GM18867 (cell line): ENCODE results near the gene ENOX2.
"Not testable (repeated sequence)": the region's sequence is repeated elsewhere in the genome, so short reads cannot be mapped to it uniquely, and the experiment has no call there.

ENCODE experiments used
- ATAC-seq: cut with Tn5 transposase; IDR thresholded peaks from one replicate; pipeline ENCODE4 v1.9.1; 2021; ENCODE audit warnings: mild to moderate bottlenecking, moderate library complexity; ENCODE audit not compliant: unreplicated experiment

ENOX2 gene

DNA sequence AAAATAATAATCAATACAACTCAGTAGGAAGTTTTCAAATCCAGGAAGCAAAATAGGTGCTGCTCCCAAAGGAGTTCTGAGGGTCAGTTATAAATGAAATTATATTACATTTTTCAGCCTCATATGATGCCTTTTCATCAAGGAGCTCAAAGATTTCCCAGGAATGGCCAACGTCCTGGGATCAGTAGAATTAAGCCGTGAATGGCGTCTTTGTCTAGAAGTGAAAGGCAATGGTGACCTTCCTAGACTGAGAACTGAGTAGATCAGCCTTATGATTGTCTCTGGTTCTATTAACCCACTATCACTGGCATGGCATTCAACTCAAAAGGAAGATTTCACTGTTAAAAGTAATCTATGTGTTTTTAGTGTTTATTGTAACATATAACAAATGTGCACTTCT is 74.4 kb downstream of the ENOX2 start:
- no peak for ATAC-seq

DNA sequence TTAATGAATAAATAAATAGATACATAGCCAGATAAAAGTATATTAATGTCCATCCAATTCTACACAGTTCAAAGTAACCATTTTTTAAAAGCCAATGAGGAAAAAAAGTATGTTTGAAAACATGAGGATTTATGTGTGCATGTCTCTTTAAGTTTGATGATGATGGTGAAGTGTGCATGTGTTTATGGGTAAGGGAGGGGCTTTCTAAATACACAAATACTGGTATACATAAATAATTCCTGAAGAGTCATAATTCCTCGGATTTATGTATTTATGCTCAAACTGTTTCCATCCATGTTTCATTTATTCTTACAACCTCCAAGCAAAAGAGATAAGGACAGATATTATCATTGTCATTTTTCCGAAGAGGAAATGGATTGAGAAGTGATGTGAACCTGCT is 75.4 kb downstream of the ENOX2 start:
- no peak for ATAC-seq

DNA sequence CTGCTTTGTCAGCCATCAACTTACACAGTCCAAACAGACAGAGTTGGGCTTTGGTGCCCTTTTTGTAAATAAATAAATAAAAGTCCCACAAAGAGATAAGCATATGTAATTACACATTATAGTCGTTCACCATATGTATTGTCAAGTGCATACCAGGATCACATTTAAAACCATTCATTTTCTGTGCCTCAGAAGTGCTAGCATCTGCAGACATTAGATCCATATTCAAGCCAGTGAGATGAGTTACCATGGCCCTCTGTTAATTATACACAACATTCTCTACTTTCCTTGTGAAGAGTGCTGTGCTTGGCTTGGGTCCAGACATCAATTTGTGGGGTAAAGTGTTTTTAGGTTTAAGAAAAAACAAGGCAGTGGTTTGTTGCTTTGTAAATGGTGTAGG is 76.8 kb downstream of the ENOX2 start:
- ATAC-seq, result no peak

DNA sequence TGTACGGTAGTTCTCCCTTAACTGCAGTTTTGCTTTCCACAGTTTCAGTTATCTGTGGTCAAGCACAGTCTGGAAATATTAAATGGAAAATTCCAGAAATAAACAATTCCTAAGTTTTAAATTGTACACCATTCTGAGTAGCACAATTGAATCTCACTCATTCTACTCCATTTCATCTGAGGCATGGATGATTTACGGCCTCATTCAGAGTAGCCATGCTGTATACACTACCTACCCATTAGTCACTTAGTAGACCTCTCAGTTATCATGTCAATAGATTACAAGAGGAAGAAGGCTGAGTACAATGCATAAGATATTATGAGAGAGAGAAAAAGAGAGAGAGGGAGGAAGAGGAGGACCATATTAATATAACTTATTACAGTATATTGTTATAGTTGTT is 77.5 kb downstream of the ENOX2 start:
- no peak for ATAC-seq

DNA sequence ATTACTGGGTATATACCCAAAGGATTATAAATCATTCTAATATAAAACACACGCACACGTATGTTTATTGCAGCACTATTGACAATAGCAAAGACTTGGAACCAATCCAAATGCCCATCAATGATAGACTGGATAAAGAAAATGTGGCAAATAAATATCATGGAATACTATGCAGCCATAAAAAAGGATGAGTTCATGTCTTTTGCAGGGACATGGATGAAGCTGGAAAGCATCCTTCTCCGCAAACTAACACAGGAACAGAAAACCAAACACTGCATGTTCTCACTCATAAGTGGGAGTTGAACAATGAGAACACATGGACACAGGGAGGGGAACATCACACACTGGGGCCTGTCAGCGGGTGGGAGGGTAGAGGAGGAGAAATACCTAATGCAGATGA is 83.6 kb downstream of the ENOX2 start:
- ATAC-seq, result not testable (repeated sequence)

DNA sequence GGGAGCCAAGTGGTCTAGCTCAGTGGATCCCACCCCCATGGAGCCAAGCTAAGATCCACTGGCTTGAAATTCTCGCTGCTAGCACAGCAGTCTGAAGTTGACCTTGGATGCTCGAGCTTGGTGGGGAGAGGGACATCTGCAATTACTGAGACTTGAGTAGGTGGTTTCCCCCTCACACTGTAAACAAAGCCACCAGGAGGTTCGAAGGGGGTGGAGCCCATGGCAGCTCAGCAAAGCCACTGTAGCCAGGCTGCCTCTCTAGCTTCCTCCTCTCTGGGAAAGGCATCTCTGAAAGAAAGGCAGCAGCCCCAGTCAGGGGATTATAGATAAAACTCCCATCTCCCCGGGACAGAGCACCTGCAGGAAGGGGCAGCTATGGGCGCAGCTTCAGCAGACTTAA is 89.1 kb downstream of the ENOX2 start:
- ATAC-seq, result not testable (repeated sequence)

DNA sequence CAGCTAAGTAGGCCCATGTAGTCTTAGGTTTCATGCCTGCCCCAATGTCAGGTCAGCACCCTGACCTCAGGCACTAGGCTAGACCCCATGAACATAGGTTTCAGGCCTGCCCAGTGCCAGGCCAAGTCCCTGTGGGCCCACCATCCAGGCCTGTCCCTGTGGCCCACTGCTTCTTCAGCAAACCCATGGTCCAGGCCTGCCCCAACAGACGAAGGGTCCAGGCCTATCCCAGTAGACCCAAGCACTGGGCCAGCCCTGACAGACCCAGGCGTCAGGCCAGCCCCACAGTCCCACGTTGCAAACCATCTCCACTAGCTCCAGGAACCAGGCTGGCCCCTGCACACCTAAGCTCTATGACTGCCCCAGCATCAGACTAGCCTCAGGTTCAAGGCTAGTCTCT is 92.4 kb downstream of the ENOX2 start:
- no peak for ATAC-seq

DNA sequence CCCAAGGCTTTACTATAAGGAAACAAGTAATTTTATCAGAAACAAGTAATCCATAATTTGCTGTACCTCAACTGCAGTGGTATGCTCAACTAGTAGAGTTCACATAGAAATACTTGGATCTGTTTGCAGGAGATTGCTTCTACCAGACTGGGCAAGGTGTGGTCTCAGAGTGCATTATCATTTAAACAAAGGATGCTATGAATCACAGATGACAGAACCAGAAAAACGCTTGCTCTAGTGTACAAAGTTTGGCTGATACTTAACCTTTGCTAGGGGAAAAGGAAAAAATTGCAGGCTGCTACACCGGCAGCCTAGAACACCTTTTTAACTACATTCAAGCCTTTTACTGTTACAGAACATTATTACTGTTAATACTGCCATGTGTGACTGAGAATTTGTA is 97.1 kb downstream of the ENOX2 start:
- no peak for ATAC-seq

DNA sequence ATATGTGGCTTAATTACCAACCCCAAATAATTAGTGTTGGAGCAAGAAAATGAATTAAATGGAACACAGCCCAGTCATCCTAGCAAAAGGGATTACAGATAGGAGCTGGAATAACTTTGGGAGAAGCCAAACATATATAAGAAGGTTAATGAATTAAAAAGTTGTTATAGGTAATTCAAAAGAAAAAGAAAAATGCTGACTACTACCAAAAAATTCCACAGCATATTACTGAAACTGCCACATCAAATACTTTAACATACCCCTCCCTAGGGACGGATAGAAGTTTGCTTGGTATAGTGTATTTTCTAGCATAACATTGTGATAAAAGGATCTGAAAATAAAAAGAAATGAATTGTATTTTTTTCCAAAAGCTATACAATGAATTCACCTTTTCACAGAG is 99.5 kb downstream of the ENOX2 start:
- no peak for ATAC-seq

DNA sequence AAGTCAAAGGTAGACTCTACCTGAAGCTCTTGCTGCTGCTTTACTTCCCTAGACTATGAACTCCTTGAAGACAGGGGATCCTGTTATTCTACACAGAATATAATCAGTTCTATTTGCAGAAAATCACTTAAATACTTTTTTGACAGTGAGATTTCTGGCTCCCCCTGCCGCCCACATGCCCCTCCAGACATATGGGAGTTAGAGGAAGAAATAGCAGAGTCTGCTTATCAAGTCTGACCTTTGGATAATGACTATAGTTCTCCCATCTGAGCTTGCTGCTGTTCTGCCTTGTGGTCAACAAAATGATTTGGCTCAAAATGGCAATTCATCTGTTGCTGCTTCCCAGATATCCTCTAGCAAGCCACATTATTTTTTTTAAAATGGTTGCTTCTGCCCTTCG is 101.1 kb downstream of the ENOX2 start:
- no peak for ATAC-seq

DNA sequence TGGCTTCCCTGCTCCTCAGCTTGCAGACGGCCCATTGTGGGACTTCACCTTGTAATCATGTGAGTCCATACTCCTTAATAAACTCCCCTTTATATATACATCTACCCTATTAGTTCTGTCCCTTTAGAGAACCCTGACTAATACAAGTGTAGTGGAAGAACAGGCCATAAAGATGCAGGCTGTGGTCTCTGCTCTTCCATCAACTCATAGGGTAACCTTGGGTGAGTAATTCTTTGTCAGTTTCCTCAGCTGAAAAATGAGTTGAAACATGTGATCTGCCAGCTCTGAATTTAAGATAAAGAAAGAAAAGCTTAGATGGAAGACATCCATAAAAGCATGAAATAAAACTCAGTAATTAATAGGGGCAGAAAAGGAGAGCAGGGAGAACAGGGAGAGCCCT is 103.6 kb downstream of the ENOX2 start:
- ATAC-seq, result no peak

DNA sequence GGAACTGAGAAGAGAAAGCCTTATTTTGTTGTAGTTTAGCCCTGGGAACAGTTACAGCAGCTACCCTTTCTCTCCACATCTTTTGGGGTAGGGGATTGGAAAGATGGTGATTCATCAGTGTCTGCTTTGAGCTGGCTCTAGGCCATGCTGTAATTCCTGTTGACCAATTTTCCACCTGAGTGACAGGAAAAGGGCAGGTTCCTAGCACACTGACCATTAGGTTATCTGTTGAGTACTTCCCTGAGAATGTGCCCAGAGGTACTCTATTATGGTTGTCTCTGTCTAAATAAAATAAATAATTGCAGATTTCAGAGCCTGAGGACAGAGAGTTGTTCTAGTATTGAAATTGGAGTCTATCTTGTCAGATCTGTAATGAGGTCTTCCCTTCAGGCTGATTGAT is 109.0 kb downstream of the ENOX2 start:
- ATAC-seq, result no peak

DNA sequence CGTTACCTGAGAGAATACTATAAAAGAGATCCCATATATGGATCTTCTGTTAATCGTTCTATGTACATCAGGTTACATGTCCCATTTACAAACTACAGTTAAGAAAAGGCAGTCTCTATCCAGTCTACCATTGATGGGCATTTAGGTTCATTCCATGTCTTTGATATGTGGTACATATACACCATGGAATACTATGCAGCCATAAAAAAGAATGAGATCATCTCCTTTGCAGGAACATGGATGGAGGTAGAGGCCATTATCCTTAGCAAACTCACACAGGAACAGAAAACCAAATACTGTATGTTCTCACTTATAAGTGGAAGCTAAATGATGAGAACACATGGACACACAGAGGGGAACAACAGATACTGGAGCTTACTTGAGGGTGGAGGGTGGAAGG is 111.1 kb downstream of the ENOX2 start:
- ATAC-seq, result not testable (repeated sequence)

DNA sequence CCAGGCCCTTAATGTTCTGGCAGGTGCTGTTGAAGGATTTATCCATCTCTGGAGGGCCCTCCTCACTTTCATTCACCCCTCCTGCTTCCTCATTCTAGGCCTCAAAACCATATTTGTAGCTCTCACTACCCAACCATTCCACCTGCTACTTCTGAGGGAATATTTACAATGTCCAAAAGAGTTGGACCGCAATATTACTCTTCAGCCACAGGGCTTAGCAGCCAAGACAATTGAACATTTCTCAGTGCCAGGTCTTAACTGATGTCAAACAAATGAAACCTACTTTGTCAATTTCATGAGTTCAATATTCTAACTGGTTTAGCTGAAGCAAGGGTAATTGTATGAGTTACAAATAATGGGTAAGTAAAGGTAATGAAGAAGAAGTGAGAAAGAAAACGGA is 113.2 kb downstream of the ENOX2 start:
- ATAC-seq, result no peak

DNA sequence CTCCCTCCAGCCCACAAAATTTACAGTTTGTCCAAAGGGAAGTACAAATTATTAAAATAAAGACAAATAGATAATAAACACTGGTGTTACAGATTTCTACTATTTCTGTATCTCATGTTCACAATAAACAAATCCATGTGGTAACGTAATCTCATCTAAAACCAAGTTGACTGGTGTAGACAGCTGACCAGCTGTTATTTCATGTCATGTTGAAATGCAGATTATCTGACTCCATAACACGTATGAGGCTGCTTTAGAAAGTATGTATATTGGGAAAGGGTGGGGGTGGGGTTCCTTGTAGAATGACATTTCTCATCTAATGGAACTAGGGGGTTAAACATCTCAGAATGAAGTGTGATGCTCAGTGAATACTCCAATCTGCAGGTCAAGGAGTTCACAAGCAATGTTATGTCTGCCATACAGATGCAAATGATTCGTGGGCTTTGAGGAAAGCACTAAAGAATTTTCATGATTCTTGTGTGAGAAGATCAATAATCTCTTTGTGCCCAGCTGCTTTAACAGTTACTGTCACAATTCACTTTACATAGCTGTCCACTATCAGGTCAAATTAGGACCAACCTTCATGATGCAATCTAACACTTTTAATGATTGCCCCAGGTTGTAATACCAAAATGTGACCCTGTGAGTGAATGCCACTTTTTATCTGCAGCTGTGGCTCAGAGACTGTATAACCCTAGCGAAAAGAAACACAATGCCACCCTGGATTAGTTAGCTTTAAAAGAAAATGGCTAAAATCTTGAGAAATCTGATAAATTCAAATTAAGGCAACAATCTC is 114.0 kb downstream of the ENOX2 start:
- ATAC-seq, result no peak

DNA sequence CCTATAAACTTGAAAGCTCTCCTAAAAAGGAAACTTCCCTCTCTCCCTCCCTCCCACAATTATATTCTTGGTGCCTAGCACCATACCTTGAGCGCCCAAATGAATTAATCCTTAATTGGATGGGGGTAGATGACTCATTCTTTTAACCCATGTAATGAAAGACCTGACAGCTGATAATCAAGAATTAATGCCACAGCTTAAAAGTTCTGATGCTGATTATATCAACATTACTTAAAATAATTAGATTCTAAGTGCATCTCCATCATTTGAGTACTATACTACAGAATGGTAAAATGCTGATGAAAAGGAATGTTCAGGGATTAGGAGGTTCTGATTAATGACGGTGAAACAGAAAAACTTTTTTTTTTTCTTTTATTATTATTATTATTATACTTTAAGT is 117.0 kb downstream of the ENOX2 start:
- ATAC-seq, result no peak

DNA sequence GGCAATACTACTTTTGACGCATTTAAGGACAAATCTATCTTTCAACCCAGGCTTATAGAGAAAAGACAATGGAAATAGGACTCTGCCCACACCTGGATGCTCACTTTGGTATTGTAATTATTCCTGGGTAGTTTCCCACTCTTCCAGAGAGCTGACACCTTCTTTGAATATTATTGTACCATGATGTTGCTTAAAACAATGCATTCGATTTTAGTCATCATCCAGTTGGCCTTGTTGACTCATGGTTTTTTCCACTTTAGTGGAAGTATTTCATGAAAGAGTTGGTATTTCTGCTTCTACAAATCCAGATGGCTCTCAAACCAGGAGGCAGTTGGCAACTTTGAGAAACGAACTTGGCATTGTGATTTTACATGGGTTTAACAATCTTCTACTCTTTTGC is 124.2 kb downstream of the ENOX2 start:
- ATAC-seq, result no peak

DNA sequence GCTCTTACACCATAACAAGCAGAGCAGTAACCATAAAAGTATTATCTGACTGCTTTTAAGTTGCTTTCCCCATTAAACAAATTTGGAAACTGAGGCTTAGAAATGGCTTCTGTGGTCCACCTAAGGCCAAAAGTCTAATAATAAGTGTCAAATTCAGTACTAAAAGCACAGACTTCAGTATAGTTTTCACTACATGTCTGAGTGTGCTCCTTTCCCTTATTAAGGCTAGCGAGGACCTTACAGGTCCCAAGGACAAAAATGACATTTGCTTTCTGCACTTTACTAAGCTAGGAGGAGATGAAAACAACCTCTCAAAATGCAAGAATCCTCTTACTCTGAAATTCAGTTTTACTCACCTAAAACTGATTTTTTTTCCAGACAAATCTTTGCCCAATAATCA is 127.2 kb downstream of the ENOX2 start:
- ATAC-seq, result no peak

DNA sequence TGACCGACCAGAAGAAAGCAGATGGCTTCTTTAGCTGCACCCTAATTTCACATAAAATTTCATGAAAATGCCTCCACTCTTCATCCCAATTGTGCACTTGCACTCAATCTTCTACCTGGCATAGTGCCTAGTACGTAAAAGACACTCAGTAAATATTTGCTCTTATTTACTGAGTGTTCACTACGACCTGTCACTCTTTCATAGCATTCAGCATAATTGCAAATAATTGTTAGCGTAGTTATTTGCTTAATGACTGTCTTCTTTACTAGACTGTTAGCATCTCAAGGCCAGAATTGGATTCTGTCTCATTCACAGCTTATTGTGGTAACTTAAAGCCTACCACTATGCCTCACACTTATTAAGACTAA is 130.2 kb downstream of the ENOX2 start:
- no peak for ATAC-seq

DNA sequence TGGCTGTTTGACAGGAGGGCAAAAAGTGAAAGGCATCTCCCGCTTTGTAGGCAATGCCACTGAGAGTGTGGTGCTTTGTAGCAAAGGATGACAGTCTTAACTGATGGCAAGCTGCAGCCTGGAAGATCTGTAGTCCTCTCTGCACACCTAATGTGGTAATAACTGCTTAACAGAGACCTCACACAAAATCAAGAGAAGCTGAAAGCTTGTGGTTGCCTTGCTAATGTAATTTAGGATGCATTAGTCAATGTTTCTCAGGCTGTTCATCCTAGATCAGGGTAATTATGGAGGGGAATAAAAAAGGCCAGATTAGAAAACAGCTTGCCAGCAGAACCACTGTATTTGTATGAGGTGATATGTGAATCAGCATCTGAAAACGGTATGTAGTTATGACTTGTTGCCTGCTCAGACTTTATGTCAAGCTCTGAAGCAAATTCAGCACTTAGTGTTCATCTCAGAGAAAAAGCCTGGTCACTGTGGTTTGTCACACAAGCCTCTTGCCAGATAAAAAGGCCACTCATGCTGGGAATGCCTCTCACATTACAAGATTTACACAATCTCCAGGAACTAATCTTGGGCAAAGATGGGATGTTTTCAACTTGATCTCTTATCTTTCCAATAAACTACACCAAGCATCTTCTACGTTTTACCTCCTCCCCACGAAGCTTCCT is 130.8 kb downstream of the ENOX2 start:
- ATAC-seq, result no peak

DNA sequence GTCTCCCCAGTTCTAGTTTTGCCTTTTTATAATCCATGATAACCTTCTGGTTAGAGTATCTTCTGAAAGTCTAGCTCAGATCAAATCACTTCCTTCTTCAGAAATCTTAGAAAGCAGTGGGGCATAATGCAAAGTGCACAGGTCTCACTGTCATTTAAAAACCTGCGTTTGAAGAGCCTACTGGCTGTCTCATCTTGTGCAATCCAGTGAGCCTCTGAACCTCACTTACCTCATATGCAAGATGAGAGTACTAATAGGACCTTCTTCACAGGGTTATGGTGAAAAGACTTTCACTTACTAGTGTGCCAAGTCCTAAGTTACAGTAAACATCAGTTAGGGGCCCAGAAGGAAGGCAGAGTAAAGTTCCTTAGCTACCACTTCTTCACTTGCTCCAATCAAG is 131.4 kb downstream of the ENOX2 start:
- no peak for ATAC-seq

DNA sequence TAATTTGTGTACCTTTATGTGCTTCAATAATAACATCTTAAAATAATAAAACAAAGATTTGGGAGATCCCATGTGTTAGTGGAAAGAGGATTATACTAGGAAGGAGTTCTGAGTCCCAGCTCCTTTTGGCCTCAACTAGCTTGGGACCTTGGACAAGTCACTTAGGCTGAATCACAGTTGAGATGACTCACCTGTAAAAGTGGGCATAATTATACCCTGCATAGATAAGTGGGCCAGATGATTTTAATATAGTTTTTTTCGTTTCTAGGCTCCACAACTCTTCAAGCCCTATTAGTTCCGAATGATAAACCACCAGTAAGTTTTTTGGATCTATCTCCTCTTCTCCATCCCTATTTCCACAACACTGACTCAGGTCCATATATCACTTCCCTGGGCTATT is 131.8 kb downstream of the ENOX2 start:
- no peak for ATAC-seq

DNA sequence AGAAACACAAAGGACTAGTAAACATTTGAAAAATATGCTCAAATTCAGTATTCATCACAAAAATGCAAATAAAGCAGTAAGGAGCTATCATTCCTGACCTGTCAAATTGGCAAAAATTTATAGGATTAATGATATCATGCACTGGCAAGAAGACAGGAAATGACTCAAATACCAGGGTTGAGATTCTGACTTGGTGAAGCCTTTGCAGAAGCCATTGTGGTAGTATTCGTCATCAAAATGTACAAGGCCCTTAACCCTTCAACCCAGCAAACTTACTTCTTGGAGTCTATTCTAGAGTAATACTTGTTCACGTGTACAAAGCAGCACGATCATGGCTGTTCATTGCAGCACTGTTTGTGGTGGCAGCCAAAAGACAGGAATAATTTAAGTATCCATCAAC is 132.4 kb downstream of the ENOX2 start:
- ATAC-seq, result no peak
